ENCODE results near the gene KSR1. TPM values are rescaled to one million over a fixed set of nuclear protein-coding genes. Genes with fewer than 3 reads are reported as not detected.

KSR1 gene
- total and polyA plus RNA-seq, 11 donors, result 6.1 to 31.1 (median 7.5) TPM

- no peak overlapping the region for H3K27ac ChIP-seq
- intact Hi-C loops (cut with DNase I), result no loop called here
- no peak for TF ChIP-seq POLR2A (IDR thresholded peaks at IDR 0.05)
- ATAC-seq (no peak), DNase-seq (no peak)
- H3K27me3 ChIP-seq, result no peaks in the 10 kb centered on the region
- no peaks in the 10 kb centered on the region for H3K9me3 ChIP-seq
- WGBS, 4 donors, result 87 to 96% (median 92%) methylated on average over 13 to 15 of the region's 15 CpGs
- H3K4me1 ChIP-seq, result no peaks in the 10 kb centered on the region
- H3K4me3 ChIP-seq, result no peak overlapping the region
- H3K36me3 ChIP-seq, result peaks cover 0 to 84% (median 23%) of the 10 kb centered on the region in 9 donors
These were observed 132.1 kb downstream of the KSR1 start for GRCh38 chr17:27588354-27588753.

- no peak overlapping the region for H3K27ac ChIP-seq
These were observed 134.6 kb downstream of the KSR1 start for GRCh38 chr17:27590864-27591263.

GRCh38 chr17:27591986-27592385, 135.7 kb downstream of the KSR1 start:
- Histone ChIP-seq H3K4me3 (no peak overlapping the region), H3K9me3 (no peaks in the 10 kb centered on the region), H3K4me1 (peaks cover 0 to 6% (median 0%) of the 10 kb centered on the region in 12 donors), H3K36me3 (peaks cover 0 to 81% (median 18%) of the 10 kb centered on the region in 9 donors), H3K27ac (no peak overlapping the region), H3K27me3 (no peaks in the 10 kb centered on the region)
- no peak for TF ChIP-seq POLR2A (IDR thresholded peaks at IDR 0.05)
- TF ChIP-seq CTCF (IDR thresholded peaks at IDR 0.05), result no peak
- intact Hi-C loops (cut with DNase I), result loop anchor here in 4 of 10 donors (5.0 to 10.0 kb wide), 3 partner anchors 97 to 137 kb away; partner anchors contain the start of gene KSR1 (in 3 of the 4)
- ATAC-seq (no peak), DNase-seq (no peak)
- 78 to 94% (median 89%) methylated on average over 3 of the region's 3 CpGs for WGBS, 4 donors

More at GRCh38 chr17:27590864-27591263, 134.6 kb downstream of the KSR1 start:
- no peak for TF ChIP-seq POLR2A (IDR thresholded peaks at IDR 0.05)
- TF ChIP-seq CTCF (IDR thresholded peaks at IDR 0.05), result no peak
- 97 to 100% (median 99%) methylated on average over 3 of the region's 3 CpGs for WGBS, 4 donors
- intact Hi-C loops (cut with DNase I), result loop anchor here in 4 of 10 donors (5.0 to 10.0 kb wide), 3 partner anchors 96 to 136 kb away; partner anchors contain the start of gene KSR1 (in 3 of the 4)
- Histone ChIP-seq H3K27me3 (no peaks in the 10 kb centered on the region), H3K4me3 (no peak overlapping the region), H3K9me3 (no peaks in the 10 kb centered on the region), H3K4me1 (no peaks in the 10 kb centered on the region), H3K36me3 (peaks cover 0 to 86% (median 18%) of the 10 kb centered on the region in 9 donors)
- DNase-seq (no peak), ATAC-seq (no peak)

GRCh38 chr17:27593232-27593856, 137.1 kb downstream of the KSR1 start:
- no peak overlapping the region for H3K27ac ChIP-seq
- H3K4me3 ChIP-seq, result no peak overlapping the region
- H3K4me1 ChIP-seq, result peaks cover 0 to 6% (median 0%) of the 10 kb centered on the region in 12 donors
- H3K36me3 ChIP-seq, result peaks cover 0 to 80% (median 21%) of the 10 kb centered on the region in 9 donors
- ATAC-seq, result no peak
- no peak for DNase-seq
- no peaks in the 10 kb centered on the region for H3K9me3 ChIP-seq
- H3K27me3 ChIP-seq, result no peaks in the 10 kb centered on the region
- WGBS, 4 donors, result 94 to 96% (median 96%) methylated on average over 8 to 9 of the region's 9 CpGs
- TF ChIP-seq POLR2A (IDR thresholded peaks at IDR 0.05), result no peak
- TF ChIP-seq CTCF (IDR thresholded peaks at IDR 0.05), result no peak
- intact Hi-C loops (cut with DNase I), result loop anchor here in 4 of 10 donors (5.0 to 10.0 kb wide), 3 partner anchors 99 to 139 kb away; partner anchors contain the start of gene KSR1 (in 3 of the 4)
